BE2C (cell line): ENCODE results near the gene PIKFYVE.
A peak's percentile ranks its signal among the peaks of the same experiment; 100 is the strongest.

Experiments
- DNase-seq: peaks from one replicate; pipeline ENCODE4 v3.0.0-alpha.2; 2020
- H3K27me3 ChIP-seq: fragments of 250-450 bp; sonication (Bioruptor Pico); 2 replicates; pipeline ENCODE4 v1.5.1; 2020; ENCODE audit warnings: mild to moderate bottlenecking
- H3K36me3 ChIP-seq: fragments of 250-450 bp; sonication (Bioruptor Pico); 2 replicates; pipeline ENCODE4 v1.5.1; 2020; ENCODE audit warnings: mild to moderate bottlenecking
- H3K4me1 ChIP-seq: fragments of 250-450 bp; sonication (Bioruptor Pico); 2 replicates; pipeline ENCODE4 v1.5.1; 2020
- H3K4me3 ChIP-seq: 2 replicates; pipeline ENCODE4 v1.5.1; 2011; ENCODE audit warnings: low read depth, low read length
- H3K9me3 ChIP-seq: fragments of 250-450 bp; sonication (Bioruptor Pico); 2 replicates; pipeline ENCODE4 v1.5.1; 2020
- TF ChIP-seq, protein P1 (sequence below): IDR thresholded peaks from 2 replicates; pipeline ENCODE4 v1.5.1; 2012; ENCODE audit warnings: mild to moderate bottlenecking, low read depth, low read length

Gene PIKFYVE

DNA sequence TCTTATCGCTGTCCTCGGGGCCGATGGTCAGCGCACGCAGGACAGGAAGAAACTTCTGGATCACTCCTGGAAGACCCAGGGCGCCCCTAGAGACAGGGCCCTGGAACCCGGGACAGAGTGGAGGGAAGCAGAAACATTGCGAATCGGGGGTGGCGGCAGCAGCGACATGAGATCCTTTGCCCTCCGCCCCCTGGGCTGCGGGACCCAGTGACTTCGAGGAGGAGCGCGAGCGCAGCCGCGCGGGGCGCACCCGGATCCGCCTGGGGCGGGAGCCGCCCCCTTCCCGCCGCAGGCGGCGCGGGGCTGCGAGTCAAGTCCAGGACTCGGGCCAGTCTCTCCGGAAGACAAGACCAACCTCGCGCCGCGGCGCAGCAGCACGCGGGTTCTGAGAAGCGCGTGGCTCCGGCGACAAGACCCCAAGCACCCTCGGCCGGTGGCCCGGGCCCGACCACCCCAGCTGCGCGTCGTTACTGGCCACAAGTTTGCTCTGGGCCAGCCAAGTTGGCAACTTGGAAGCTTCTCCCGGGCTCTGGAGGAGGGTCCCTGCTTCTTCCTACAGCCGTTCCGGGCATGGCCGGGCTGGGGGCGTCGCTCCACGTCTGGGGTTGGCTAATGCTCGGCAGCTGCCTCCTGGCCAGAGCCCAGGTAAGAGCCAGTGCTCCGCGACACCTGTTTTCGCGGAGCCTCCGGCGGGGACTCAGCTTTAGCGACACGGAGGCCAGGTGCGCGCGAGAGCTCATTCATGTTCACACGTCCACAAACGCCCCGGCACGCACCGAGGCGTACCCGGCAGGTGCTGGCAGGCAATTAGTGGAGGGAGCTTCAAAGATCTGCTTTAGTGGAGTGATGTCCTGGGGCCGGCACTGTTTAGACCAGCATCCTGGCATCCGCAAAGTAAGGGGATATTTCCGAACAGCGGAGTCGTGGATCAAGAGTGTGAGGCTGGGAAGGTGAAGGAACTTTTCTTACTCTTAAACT lies 140.7 kb downstream of the PIKFYVE start, which contains the start of gene PTH2R:
TSS of gene PTH2R (plus strand) at position 319 of the 978 bp plus-strand sequence. CDS start at position 571, 252 bp downstream.
- Histone ChIP-seq H3K9me3 (no peaks in the 10 kb centered on the region), H3K36me3 (no peaks in the 10 kb centered on the region), H3K4me1 (no peaks in the 10 kb centered on the region), H3K27me3 (peaks cover 13% of the 10 kb centered on the region), H3K4me3 (peak within 1 kb of the TSS; percentile 61)
- TF ChIP-seq, protein P1, sequence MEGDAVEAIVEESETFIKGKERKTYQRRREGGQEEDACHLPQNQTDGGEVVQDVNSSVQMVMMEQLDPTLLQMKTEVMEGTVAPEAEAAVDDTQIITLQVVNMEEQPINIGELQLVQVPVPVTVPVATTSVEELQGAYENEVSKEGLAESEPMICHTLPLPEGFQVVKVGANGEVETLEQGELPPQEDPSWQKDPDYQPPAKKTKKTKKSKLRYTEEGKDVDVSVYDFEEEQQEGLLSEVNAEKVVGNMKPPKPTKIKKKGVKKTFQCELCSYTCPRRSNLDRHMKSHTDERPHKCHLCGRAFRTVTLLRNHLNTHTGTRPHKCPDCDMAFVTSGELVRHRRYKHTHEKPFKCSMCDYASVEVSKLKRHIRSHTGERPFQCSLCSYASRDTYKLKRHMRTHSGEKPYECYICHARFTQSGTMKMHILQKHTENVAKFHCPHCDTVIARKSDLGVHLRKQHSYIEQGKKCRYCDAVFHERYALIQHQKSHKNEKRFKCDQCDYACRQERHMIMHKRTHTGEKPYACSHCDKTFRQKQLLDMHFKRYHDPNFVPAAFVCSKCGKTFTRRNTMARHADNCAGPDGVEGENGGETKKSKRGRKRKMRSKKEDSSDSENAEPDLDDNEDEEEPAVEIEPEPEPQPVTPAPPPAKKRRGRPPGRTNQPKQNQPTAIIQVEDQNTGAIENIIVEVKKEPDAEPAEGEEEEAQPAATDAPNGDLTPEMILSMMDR: peak; percentile 4; the same call in 1 of the 2 replicates
- peak; percentile 56 for DNase-seq

DNA sequence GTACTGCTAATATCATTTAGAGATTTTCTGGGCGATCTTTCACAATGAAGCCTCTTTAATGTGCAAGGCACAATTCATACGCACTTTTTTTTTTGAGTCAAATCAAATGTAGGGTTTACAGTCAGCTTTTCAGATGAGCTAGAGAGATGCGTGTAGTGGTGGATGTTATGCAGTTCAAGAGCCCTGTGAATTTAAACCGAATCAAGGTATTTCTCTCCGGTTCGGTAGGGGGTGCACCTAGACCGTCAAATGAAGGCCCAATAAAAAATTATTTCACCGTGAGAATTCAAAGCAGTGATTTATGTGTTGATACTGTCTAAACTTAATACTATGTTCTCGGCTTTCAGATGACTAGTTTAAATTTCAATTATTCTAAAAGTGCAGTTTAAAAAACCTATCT lies 141.6 kb downstream of the PIKFYVE start:
- peaks cover 13% of the 10 kb centered on the region for H3K27me3 ChIP-seq
- no peak overlapping the region for H3K4me3 ChIP-seq
- H3K36me3 ChIP-seq: no peaks in the 10 kb centered on the region
- no peaks in the 10 kb centered on the region for H3K9me3 ChIP-seq
- TF ChIP-seq, protein P1: peak; percentile 75
- peak; percentile 53 for DNase-seq
- no peaks in the 10 kb centered on the region for H3K4me1 ChIP-seq
